Measurements from ENCODE around the gene HLCS.

HLCS gene

GRCh38 chr21:36985751-36986594 is 19.5 kb upstream of the HLCS start:
- DNase-seq: no peak

GRCh38 chr21:36981977-36982700 is 15.7 kb upstream of the HLCS start:
- no peak for DNase-seq

- DNase-seq: no peak
These were observed 14.6 kb upstream of the HLCS start for GRCh38 chr21:36981049-36981391.

GRCh38 chr21:36980280-36981048 is 14.0 kb upstream of the HLCS start:
- DNase-seq: no peak

- peak; percentile 85 for DNase-seq
These were observed 10.6 kb upstream of the HLCS start for GRCh38 chr21:36976882-36977651.

GRCh38 chr21:36976228-36976861 is 9.9 kb upstream of the HLCS start:
- DNase-seq: no peak

GRCh38 chr21:36974851-36975192 is 8.4 kb upstream of the HLCS start:
- DNase-seq: no peak

GRCh38 chr21:36973986-36974850 is 7.7 kb upstream of the HLCS start:
- DNase-seq: no peak

GRCh38 chr21:36968976-36969375 is 2.5 kb upstream of the HLCS start:
- no peak for DNase-seq

- no peak for DNase-seq
These were observed 1.9 kb upstream of the HLCS start for GRCh38 chr21:36968414-36968813.

- DNase-seq: no peak
These were observed 626 bp upstream of the HLCS start for GRCh38 chr21:36966821-36967768.

GRCh38 chr21:36965720-36966065 is 776 bp downstream of the HLCS start:
- DNase-seq: no peak

GRCh38 chr21:36964827-36965719 is 1.4 kb downstream of the HLCS start:
- DNase-seq: peak; percentile 27

GRCh38 chr21:36964398-36964797 is 2.1 kb downstream of the HLCS start:
- DNase-seq: no peak

GRCh38 chr21:36962098-36962780 is 4.2 kb downstream of the HLCS start:
- DNase-seq: no peak

GRCh38 chr21:36960676-36961284 is 5.7 kb downstream of the HLCS start:
- no peak for DNase-seq

GRCh38 chr21:36959020-36959835 is 7.2 kb downstream of the HLCS start:
- DNase-seq: no peak
